ENCODE measurements around the gene AMDHD2. TPM values are rescaled to one million over a fixed set of nuclear protein-coding genes. Genes with fewer than 3 reads are reported as not detected.

Gene AMDHD2
- total and polyA plus RNA-seq, 2 of the 8 experiments (the other 6 are each of a cell fraction or from before 2014, with no cell fraction given) = 43.0 to 54.6 TPM

GRCh38 chr16:2529061-2529931 is 9.1 kb downstream of the AMDHD2 start:
- ChIA-PET CTCF (ENCODE audit: partially characterized antibody) (interaction anchor here (0.7 to 1.1 kb wide), 4 partner anchors 15 to 90 kb away, joined by 3 to 5 read pairs (median 4); no protein-coding TSS in a partner anchor), POLR2A (ENCODE audit: partially characterized antibody) (interaction anchor here (1.7 to 5.6 kb wide), 2 partner anchors 8 to 375 kb away, joined by 3 to 108 read pairs; partner anchors contain the start of gene AMDHD2)
- Histone ChIP-seq H2BK5ac (ENCODE audit: low read depth, low read length) (no peak overlapping the region; the same call in 1 of the 2 replicates), H4K91ac (replicated peaks; ENCODE audit: insufficient read length, low read length) (no peak overlapping the region), H3K36me3 (ENCODE audit: control insufficient read depth in 2 of 4, insufficient read depth in 4 of 4, low read length in 3 of 4) (peaks cover 5 to 20% (median 10%) of the 10 kb centered on the region in 4 experiments; a peak in 7 of 8 replicates), H4K20me1 (replicated peaks in 1 of 2; ENCODE audit: control insufficient read depth in 1 of 2, insufficient read depth in 2 of 2, low read length in 2 of 2) (peaks cover 0 to 17% of the 10 kb centered on the region in 2 experiments), H3K9me3 (ENCODE audit: insufficient read depth in 2 of 2, low read depth in 1 of 2, low read length in 1 of 2) (no peaks in the 10 kb centered on the region), H3K23ac (ENCODE audit: insufficient read length) (no peak overlapping the region), H3K4me2 (ENCODE audit: insufficient read depth in 1 of 2, low read depth in 2 of 2, low read length in 2 of 2) (no peak overlapping the region), H2BK12ac (ENCODE audit: low read depth, low read length) (no peak overlapping the region), H2AK5ac (ENCODE audit: low read depth, low read length) (no peak overlapping the region), H3K27me3 (replicated peaks in 1 of 4; ENCODE audit: control insufficient read depth in 3 of 4, extremely low read depth in 1 of 4, insufficient read depth in 3 of 4, low read length in 3 of 4) (no peaks in the 10 kb centered on the region), H2BK20ac (ENCODE audit: low read length) (no peak overlapping the region), H3K79me2 (ENCODE audit: control insufficient read depth in 1 of 2, insufficient read depth in 2 of 2, low read length in 2 of 2) (no peaks in the 10 kb centered on the region), H3K23me2 (ENCODE audit: low read depth, low read length) (peaks cover 14% of the 10 kb centered on the region), H3K27ac (ENCODE audit: low read depth, low read length) (no peak overlapping the region), H2BK120ac (replicated peaks; ENCODE audit: low read depth, low read length) (no peak overlapping the region), H2AFZ (ENCODE audit: low read length) (no peak overlapping the region), H4K8ac (ENCODE audit: extremely low read depth, insufficient read depth, low read length) (no peak overlapping the region), H2BK15ac (ENCODE audit: low read length) (no peak overlapping the region), H4K5ac (ENCODE audit: insufficient read length, low read depth, low read length) (no peak overlapping the region), H3K4me3 (ENCODE audit: extremely low read depth in 1 of 4, insufficient read depth in 2 of 4, low read depth in 3 of 4, low read length in 4 of 4) (no peak overlapping the region), H3K9ac (replicated peaks in 1 of 4; ENCODE audit: extremely low read depth in 1 of 4, low read depth in 3 of 4, low read length in 3 of 4) (no peak overlapping the region), H3K14ac (ENCODE audit: insufficient read length) (no peak overlapping the region), H3K79me1 (ENCODE audit: low read depth, low read length) (no peaks in the 10 kb centered on the region), H3K4me1 (replicated peaks in 1 of 4; ENCODE audit: control insufficient read depth in 3 of 4, insufficient read depth in 4 of 4, low read length in 3 of 4) (peaks cover 0 to 9% (median 7%) of the 10 kb centered on the region in 4 experiments; a peak in 4 of 7 replicates), H3K4ac (replicated peaks; ENCODE audit: insufficient read length, low read depth, low read length) (no peak overlapping the region), H3K18ac (ENCODE audit: extremely low read depth, low read length) (no peak overlapping the region), H3K56ac (replicated peaks; ENCODE audit: insufficient read length, low read depth, low read length) (no peak overlapping the region)
- 91% methylated on average over 28 of the region's 32 CpGs; no CpG with 5 or more reads in 1 of the 2 experiments for WGBS, 2 experiments (ENCODE audit: extremely low coverage in 1 of 2, insufficient coverage in 1 of 2, insufficient read length in 1 of 2, insufficient replicate concordance in 2 of 2, low coverage in 1 of 2, low lambda C conversion rate in 2 of 2, missing lambda C conversion rate in 1 of 2)
- FAIRE-seq (no peak), DNase-seq (ENCODE audit: low read depth in 1 of 2, low spot score in 2 of 2) (no peak)
- peak; percentile 15 to 39 (median 22); a peak in 3 of 4 replicates for TF ChIP-seq CTCF (IDR thresholded peaks at IDR 0.05; ENCODE audit: control extremely low read depth in 1 of 3, insufficient read depth in 1 of 3, low read depth in 1 of 3, low read length in 3 of 3)
- no peak for TF ChIP-seq EGR1 (IDR thresholded peaks at IDR 0.05; ENCODE audit: borderline replicate concordance, low read depth, low read length)
- no peak for TF ChIP-seq EZH2 (IDR thresholded peaks at IDR 0.05; ENCODE audit: low read depth, low read length, severe bottlenecking)
- TF ChIP-seq RNF2 (IDR thresholded peaks at IDR 0.05; ENCODE audit: borderline replicate concordance, low read depth, low read length, missing control alignments, poor library complexity, severe bottlenecking) = no peak
- TF ChIP-seq HDAC2 (IDR thresholded peaks at IDR 0.05; ENCODE audit: borderline replicate concordance in 1 of 2, low read depth in 2 of 2, low read length in 2 of 2) = no peak
- TF ChIP-seq SP1 (IDR thresholded peaks at IDR 0.05; ENCODE audit: low read depth, low read length) = no peak
- TF ChIP-seq POU5F1 (IDR thresholded peaks at IDR 0.05; ENCODE audit: low read depth, low read length) = no peak

Measured in H1 (cell line).